Fibroblast of skin of left biceps (primary cell): Measurements from ENCODE around the gene PTGER4.

Experiments
- DNase-seq, 2 experiments: peaks; one replicate each; pipeline ENCODE4 v3.0.0-alpha.2; 2013; ENCODE audit warnings: low read depth in 2 of 2

The PTGER4 gene

GRCh38 chr5:40669606-40670390 lies 9.9 kb upstream of the PTGER4 start:
- DNase-seq, result no peak

- no peak for DNase-seq
These were observed 7.3 kb upstream of the PTGER4 start for GRCh38 chr5:40672425-40672824.

GRCh38 chr5:40674661-40675235 lies 5.0 kb upstream of the PTGER4 start:
- no peak for DNase-seq

- no peak for DNase-seq
These were observed 4.2 kb upstream of the PTGER4 start for GRCh38 chr5:40675396-40676133.

- peak; percentile 37 to 45 for DNase-seq
These were observed 2.9 kb upstream of the PTGER4 start for GRCh38 chr5:40676613-40677343.

- DNase-seq, result no peak
These were observed 2.3 kb upstream of the PTGER4 start for GRCh38 chr5:40677456-40677855.

- no peak for DNase-seq
These were observed 1.7 kb upstream of the PTGER4 start for GRCh38 chr5:40678026-40678425.

GRCh38 chr5:40678460-40679147 lies 1.1 kb upstream of the PTGER4 start:
- no peak for DNase-seq

GRCh38 chr5:40679148-40679912 lies 385 bp upstream of the PTGER4 start:
- peak; percentile 54 to 57 for DNase-seq

GRCh38 chr5:40680741-40681362 lies 1.1 kb downstream of the PTGER4 start:
- no peak for DNase-seq

- no peak for DNase-seq
These were observed 1.8 kb downstream of the PTGER4 start for GRCh38 chr5:40681363-40682153.

- no peak for DNase-seq
These were observed 2.7 kb downstream of the PTGER4 start for GRCh38 chr5:40682154-40683017.

- DNase-seq, result no peak
These were observed 3.6 kb downstream of the PTGER4 start for GRCh38 chr5:40683305-40683704.

- DNase-seq, result no peak
These were observed 5.5 kb downstream of the PTGER4 start for GRCh38 chr5:40685193-40685592.

GRCh38 chr5:40685976-40686486 lies 6.3 kb downstream of the PTGER4 start:
- no peak for DNase-seq

GRCh38 chr5:40687321-40687720 lies 7.6 kb downstream of the PTGER4 start:
- DNase-seq, result no peak

- peak; percentile 57 to 66 for DNase-seq
These were observed 8.5 kb downstream of the PTGER4 start for GRCh38 chr5:40688127-40688761.

GRCh38 chr5:40688996-40689395 lies 9.3 kb downstream of the PTGER4 start:
- no peak for DNase-seq
